Stimulated activated naive B cell treated with anti-CD40 and anti-IgM and Interleukin-4, amounts not matched to agents 10 μg/mL and 1 μg/mL and 100 μg/mL, for 72 hours (primary cell): ENCODE measurements around the gene PCARE.
A peak's percentile ranks its signal among the peaks of the same experiment; 100 is the strongest.

Experiments used
- ATAC-seq, 2 donors: fragments of 150-1000 bp; cut with Tn5 transposase; replicated peaks; 2 replicates each; pipeline ENCODE4 v1.10.0; 2021; ENCODE audit warnings: moderate library complexity in 1 of 2
- DNase-seq: peaks from one replicate; pipeline ENCODE4 v3.0.0; 2021
- H3K27ac Mint-ChIP-seq: one replicate; pipeline ENCODE4 v1.8.0; 2022; ENCODE audit warnings: mild to moderate bottlenecking, mixed read lengths
- H3K27me3 Mint-ChIP-seq, 2 donors: one replicate each; pipeline ENCODE4 v1.8.0; 2022; ENCODE audit warnings: mixed read lengths in 2 of 2
- H3K36me3 Mint-ChIP-seq, 2 donors: one replicate each; pipeline ENCODE4 v1.8.0; 2022; ENCODE audit warnings: mixed read lengths in 2 of 2, mild to moderate bottlenecking in 1 of 2
- H3K4me1 Mint-ChIP-seq, 2 donors: one replicate each; pipeline ENCODE4 v1.8.0; 2022; ENCODE audit warnings: mixed read lengths in 2 of 2, mild to moderate bottlenecking in 1 of 2
- H3K4me3 Mint-ChIP-seq, 2 donors: one replicate each; pipeline ENCODE4 v1.8.0; 2022; ENCODE audit warnings: mild to moderate bottlenecking in 2 of 2, mixed read lengths in 2 of 2, moderate library complexity in 1 of 2
- H3K9me3 Mint-ChIP-seq, 2 donors: one replicate each; pipeline ENCODE4 v1.8.0; 2022; ENCODE audit warnings: mixed read lengths in 2 of 2, mild to moderate bottlenecking in 1 of 2

The PCARE gene

GRCh38 chr2:29047083-29047845 is 27.1 kb downstream of the PCARE start:
- peaks cover 0 to 4% of the 10 kb centered on the region in 2 donors for H3K27me3 Mint-ChIP-seq
- H3K9me3 Mint-ChIP-seq, result no peaks in the 10 kb centered on the region
- no peak overlapping the region for H3K27ac Mint-ChIP-seq
- no peaks in the 10 kb centered on the region for H3K4me1 Mint-ChIP-seq
- no peak for DNase-seq
- no peak overlapping the region for H3K4me3 Mint-ChIP-seq
- no peak for ATAC-seq
- no peaks in the 10 kb centered on the region for H3K36me3 Mint-ChIP-seq

GRCh38 chr2:29046321-29046720 is 28.0 kb downstream of the PCARE start:
- Mint-ChIP-seq H3K27ac (no peak overlapping the region), H3K9me3 (no peaks in the 10 kb centered on the region), H3K36me3 (no peaks in the 10 kb centered on the region), H3K4me1 (no peaks in the 10 kb centered on the region), H3K27me3 (peaks cover 0 to 4% of the 10 kb centered on the region in 2 donors), H3K4me3 (no peak overlapping the region)
- no peak for ATAC-seq
- no peak for DNase-seq

GRCh38 chr2:29044459-29044858 is 29.9 kb downstream of the PCARE start:
- H3K4me1 Mint-ChIP-seq, result no peaks in the 10 kb centered on the region
- no peaks in the 10 kb centered on the region for H3K36me3 Mint-ChIP-seq
- no peaks in the 10 kb centered on the region for H3K9me3 Mint-ChIP-seq
- ATAC-seq (no peak), DNase-seq (no peak)
- no peak overlapping the region for H3K4me3 Mint-ChIP-seq
- peaks cover 0 to 1% of the 10 kb centered on the region in 2 donors for H3K27me3 Mint-ChIP-seq
- no peak overlapping the region for H3K27ac Mint-ChIP-seq

GRCh38 chr2:29042561-29043075 is 31.7 kb downstream of the PCARE start:
- Mint-ChIP-seq H3K27ac (no peak overlapping the region), H3K36me3 (no peaks in the 10 kb centered on the region), H3K9me3 (no peaks in the 10 kb centered on the region), H3K27me3 (no peaks in the 10 kb centered on the region), H3K4me1 (no peaks in the 10 kb centered on the region), H3K4me3 (no peak overlapping the region)
- DNase-seq, result no peak
- no peak for ATAC-seq

- DNase-seq, result no peak
- H3K4me1 Mint-ChIP-seq, result no peaks in the 10 kb centered on the region
- H3K4me3 Mint-ChIP-seq, result no peak overlapping the region
- ATAC-seq, result no peak
- no peaks in the 10 kb centered on the region for H3K36me3 Mint-ChIP-seq
- H3K27ac Mint-ChIP-seq, result no peak overlapping the region
- H3K27me3 Mint-ChIP-seq, result no peaks in the 10 kb centered on the region
- no peaks in the 10 kb centered on the region for H3K9me3 Mint-ChIP-seq
Observed at GRCh38 chr2:29041161-29041660, 33.1 kb downstream of the PCARE start.

GRCh38 chr2:29040552-29040951 is 33.8 kb downstream of the PCARE start:
- Mint-ChIP-seq H3K27me3 (no peaks in the 10 kb centered on the region), H3K4me3 (no peak overlapping the region), H3K36me3 (no peaks in the 10 kb centered on the region), H3K27ac (no peak overlapping the region), H3K9me3 (no peaks in the 10 kb centered on the region), H3K4me1 (no peaks in the 10 kb centered on the region)
- DNase-seq, result no peak
- ATAC-seq, result no peak

GRCh38 chr2:29039718-29040480 is 34.4 kb downstream of the PCARE start:
- no peak overlapping the region for H3K4me3 Mint-ChIP-seq
- ATAC-seq (no peak), DNase-seq (no peak)
- H3K27me3 Mint-ChIP-seq, result no peaks in the 10 kb centered on the region
- H3K36me3 Mint-ChIP-seq, result no peaks in the 10 kb centered on the region
- no peaks in the 10 kb centered on the region for H3K4me1 Mint-ChIP-seq
- H3K9me3 Mint-ChIP-seq, result no peaks in the 10 kb centered on the region
- H3K27ac Mint-ChIP-seq, result no peak overlapping the region

- no peak overlapping the region for H3K27ac Mint-ChIP-seq
Observed at GRCh38 chr2:29035016-29035745, 39.1 kb downstream of the PCARE start.

GRCh38 chr2:29033656-29034055 is 40.7 kb downstream of the PCARE start:
- no peak for ATAC-seq
- Mint-ChIP-seq H3K9me3 (no peaks in the 10 kb centered on the region), H3K36me3 (no peaks in the 10 kb centered on the region), H3K4me3 (no peak overlapping the region), H3K27me3 (no peaks in the 10 kb centered on the region), H3K27ac (no peak overlapping the region), H3K4me1 (no peaks in the 10 kb centered on the region)
- DNase-seq, result no peak

More at GRCh38 chr2:29035016-29035745, 39.1 kb downstream of the PCARE start:
- DNase-seq (no peak), ATAC-seq (peak in 1 of 2 donors; percentile 12)
- no peaks in the 10 kb centered on the region for H3K27me3 Mint-ChIP-seq
- no peaks in the 10 kb centered on the region for H3K4me1 Mint-ChIP-seq
- H3K4me3 Mint-ChIP-seq, result no peak overlapping the region
- no peaks in the 10 kb centered on the region for H3K9me3 Mint-ChIP-seq
- H3K36me3 Mint-ChIP-seq, result no peaks in the 10 kb centered on the region

- H3K36me3 Mint-ChIP-seq, result no peaks in the 10 kb centered on the region
- DNase-seq (no peak), ATAC-seq (no peak)
- no peaks in the 10 kb centered on the region for H3K27me3 Mint-ChIP-seq
- H3K9me3 Mint-ChIP-seq, result no peaks in the 10 kb centered on the region
- no peaks in the 10 kb centered on the region for H3K4me1 Mint-ChIP-seq
- no peak overlapping the region for H3K4me3 Mint-ChIP-seq
- H3K27ac Mint-ChIP-seq, result no peak overlapping the region
Observed at GRCh38 chr2:29033172-29033571, 41.2 kb downstream of the PCARE start.

GRCh38 chr2:29032189-29032588 is 42.1 kb downstream of the PCARE start:
- ATAC-seq, result no peak
- H3K27ac Mint-ChIP-seq, result no peak overlapping the region
- H3K36me3 Mint-ChIP-seq, result no peaks in the 10 kb centered on the region
- H3K4me3 Mint-ChIP-seq, result no peak overlapping the region
- DNase-seq, result no peak
- no peaks in the 10 kb centered on the region for H3K4me1 Mint-ChIP-seq
- no peaks in the 10 kb centered on the region for H3K27me3 Mint-ChIP-seq
- H3K9me3 Mint-ChIP-seq, result no peaks in the 10 kb centered on the region

GRCh38 chr2:29031046-29031445 is 43.3 kb downstream of the PCARE start:
- no peak for ATAC-seq
- H3K27ac Mint-ChIP-seq, result no peak overlapping the region

GRCh38 chr2:29025711-29026110 is 48.6 kb downstream of the PCARE start:
- DNase-seq (no peak), ATAC-seq (no peak)
- H3K27me3 Mint-ChIP-seq, result no peaks in the 10 kb centered on the region
- no peak overlapping the region for H3K4me3 Mint-ChIP-seq
- no peaks in the 10 kb centered on the region for H3K36me3 Mint-ChIP-seq
- H3K27ac Mint-ChIP-seq, result no peak overlapping the region
- H3K4me1 Mint-ChIP-seq, result no peaks in the 10 kb centered on the region
- H3K9me3 Mint-ChIP-seq, result no peaks in the 10 kb centered on the region

More at GRCh38 chr2:29031046-29031445, 43.3 kb downstream of the PCARE start:
- DNase-seq, result no peak
- Mint-ChIP-seq H3K4me3 (no peak overlapping the region), H3K36me3 (no peaks in the 10 kb centered on the region), H3K9me3 (no peaks in the 10 kb centered on the region), H3K4me1 (no peaks in the 10 kb centered on the region), H3K27me3 (no peaks in the 10 kb centered on the region)

- ATAC-seq, result no peak
- H3K4me1 Mint-ChIP-seq, result no peaks in the 10 kb centered on the region
- no peaks in the 10 kb centered on the region for H3K27me3 Mint-ChIP-seq
- no peak overlapping the region for H3K4me3 Mint-ChIP-seq
- H3K9me3 Mint-ChIP-seq, result no peaks in the 10 kb centered on the region
- no peak for DNase-seq
- no peaks in the 10 kb centered on the region for H3K36me3 Mint-ChIP-seq
- no peak overlapping the region for H3K27ac Mint-ChIP-seq
Observed at GRCh38 chr2:29024882-29025430, 49.4 kb downstream of the PCARE start.
